Calu3 (cell line): ENCODE data around the gene AFF2. TPM values are rescaled to one million over a fixed set of nuclear protein-coding genes. Genes with fewer than 3 reads are reported as not detected.

ENCODE experiments used
- BruUV-seq: library from RNA; stranded (reverse); fragments of 400-500 nt; replicated peaks from 2 replicates; lab custom pipeline; 2021; lab: Mats Ljungman, UMichigan
- CTCF ChIA-PET: fragments of 300-600 bp; sonication (Branson Sonifier 250); formaldehyde crosslinking; loops from one replicate; lab custom pipeline; 2022; ENCODE audit warnings: antibody characterized with exemption; lab: Charles Lee
- DNase-seq: peaks from one replicate; pipeline ENCODE4 v3.0.0; 2022
- H3K27ac Mint-ChIP-seq: one replicate; pipeline ENCODE4 v1.8.0; 2022; ENCODE audit warnings: mixed read lengths; ENCODE audit not compliant: unreplicated experiment
- H3K27me3 Mint-ChIP-seq: one replicate; pipeline ENCODE4 v1.8.0; 2022; ENCODE audit warnings: mixed read lengths; ENCODE audit not compliant: unreplicated experiment
- H3K36me3 Mint-ChIP-seq: one replicate; pipeline ENCODE4 v1.8.0; 2022; ENCODE audit warnings: mild to moderate bottlenecking, moderate library complexity, mixed read lengths; ENCODE audit not compliant: insufficient read depth, unreplicated experiment
- H3K4me1 Mint-ChIP-seq: one replicate; pipeline ENCODE4 v1.8.0; 2022; ENCODE audit warnings: mild to moderate bottlenecking, low read depth, mixed read lengths; ENCODE audit not compliant: unreplicated experiment
- H3K4me3 Mint-ChIP-seq: one replicate; pipeline ENCODE4 v1.8.0; 2022; ENCODE audit warnings: mild to moderate bottlenecking, low read depth, moderate library complexity, mixed read lengths; ENCODE audit not compliant: unreplicated experiment
- H3K9me3 Mint-ChIP-seq: one replicate; pipeline ENCODE4 v1.8.0; 2022; ENCODE audit warnings: low read depth, mixed read lengths; ENCODE audit not compliant: unreplicated experiment
- intact Hi-C: fragments of 100-400 bp; cut with micrococcal nuclease; formaldehyde crosslinking; loops from one replicate; pipeline ENCODE4 v1.10.0; 2022; ENCODE audit not compliant: unreplicated experiment
- total RNA-seq: library from RNA; stranded (reverse); gene quantifications from 2 replicates; pipeline ENCODE4 v1.2.3, GENCODE V29; 2022
- TF ChIP-seq, protein P1 (sequence below): fragments of 200-600 bp; IDR thresholded peaks from one replicate; pipeline ENCODE4 v1.8.0; 2022; ENCODE audit warnings: antibody characterized with exemption; ENCODE audit not compliant: unreplicated experiment

The AFF2 gene
- total RNA-seq, 1 experiment from 2014 or later, result 0.17 TPM

DNA sequence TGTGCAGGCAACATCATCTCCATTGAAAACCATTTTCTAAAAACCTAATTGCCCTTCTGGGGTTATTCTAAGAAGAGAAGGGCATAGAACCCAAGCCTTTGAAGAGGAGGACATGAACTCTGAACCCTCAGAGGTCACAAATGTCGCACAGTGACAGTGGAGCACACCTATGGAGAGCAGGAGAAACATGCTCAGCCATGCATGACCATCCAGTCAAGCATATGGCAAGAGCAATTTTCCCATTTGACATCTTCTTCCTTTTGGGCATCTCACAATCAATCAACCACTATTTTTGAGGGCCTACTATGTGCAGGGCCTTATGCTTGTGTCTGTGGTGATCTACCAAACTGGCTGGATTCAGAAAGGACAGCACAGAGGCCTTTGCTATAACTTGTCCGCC lies 30.1 kb upstream of the AFF2 start:
- H3K4me1 Mint-ChIP-seq, result peaks cover 9% of the 10 kb centered on the region

DNA sequence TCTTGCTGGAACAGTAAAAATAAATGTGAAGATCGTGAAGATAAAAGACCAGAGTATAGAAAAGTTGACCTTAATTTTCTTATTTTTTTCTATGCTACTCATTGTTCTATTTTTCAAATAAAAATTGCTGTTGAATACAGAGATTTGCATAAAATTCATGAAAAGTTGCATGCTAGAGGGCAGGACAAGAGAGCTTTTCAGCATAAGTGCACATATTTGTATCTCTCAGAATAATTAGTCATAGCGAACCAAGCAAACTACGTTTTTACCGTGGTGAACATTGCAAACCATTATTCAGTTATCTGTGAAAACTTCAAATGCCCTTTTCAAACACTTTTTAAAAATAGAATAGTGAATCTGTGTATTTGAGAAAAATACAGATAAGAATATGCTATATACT lies 26.4 kb upstream of the AFF2 start:
- Mint-ChIP-seq H3K9me3 (no peaks in the 10 kb centered on the region), H3K27ac (no peak overlapping the region), H3K27me3 (no peaks in the 10 kb centered on the region), H3K4me3 (no peak overlapping the region), H3K36me3 (no peaks in the 10 kb centered on the region), H3K4me1 (no peaks in the 10 kb centered on the region)
- intact Hi-C loops, result no loop called here
- no TSS peak for BruUV-seq
- DNase-seq, result no peak
- CTCF ChIA-PET, result no interaction called here
- TF ChIP-seq, protein P1, sequence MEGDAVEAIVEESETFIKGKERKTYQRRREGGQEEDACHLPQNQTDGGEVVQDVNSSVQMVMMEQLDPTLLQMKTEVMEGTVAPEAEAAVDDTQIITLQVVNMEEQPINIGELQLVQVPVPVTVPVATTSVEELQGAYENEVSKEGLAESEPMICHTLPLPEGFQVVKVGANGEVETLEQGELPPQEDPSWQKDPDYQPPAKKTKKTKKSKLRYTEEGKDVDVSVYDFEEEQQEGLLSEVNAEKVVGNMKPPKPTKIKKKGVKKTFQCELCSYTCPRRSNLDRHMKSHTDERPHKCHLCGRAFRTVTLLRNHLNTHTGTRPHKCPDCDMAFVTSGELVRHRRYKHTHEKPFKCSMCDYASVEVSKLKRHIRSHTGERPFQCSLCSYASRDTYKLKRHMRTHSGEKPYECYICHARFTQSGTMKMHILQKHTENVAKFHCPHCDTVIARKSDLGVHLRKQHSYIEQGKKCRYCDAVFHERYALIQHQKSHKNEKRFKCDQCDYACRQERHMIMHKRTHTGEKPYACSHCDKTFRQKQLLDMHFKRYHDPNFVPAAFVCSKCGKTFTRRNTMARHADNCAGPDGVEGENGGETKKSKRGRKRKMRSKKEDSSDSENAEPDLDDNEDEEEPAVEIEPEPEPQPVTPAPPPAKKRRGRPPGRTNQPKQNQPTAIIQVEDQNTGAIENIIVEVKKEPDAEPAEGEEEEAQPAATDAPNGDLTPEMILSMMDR, result no peak

More for the DNA sequence above, 30.1 kb upstream of the AFF2 start:
- TF ChIP-seq, protein P1, result no peak
- Mint-ChIP-seq H3K27ac (no peak overlapping the region), H3K27me3 (no peaks in the 10 kb centered on the region), H3K9me3 (peaks cover 2% of the 10 kb centered on the region), H3K36me3 (no peaks in the 10 kb centered on the region), H3K4me3 (no peak overlapping the region)
- CTCF ChIA-PET, result no interaction called here
- DNase-seq, result no peak
- BruUV-seq, result no TSS peak
- intact Hi-C loops, result no loop called here

DNA sequence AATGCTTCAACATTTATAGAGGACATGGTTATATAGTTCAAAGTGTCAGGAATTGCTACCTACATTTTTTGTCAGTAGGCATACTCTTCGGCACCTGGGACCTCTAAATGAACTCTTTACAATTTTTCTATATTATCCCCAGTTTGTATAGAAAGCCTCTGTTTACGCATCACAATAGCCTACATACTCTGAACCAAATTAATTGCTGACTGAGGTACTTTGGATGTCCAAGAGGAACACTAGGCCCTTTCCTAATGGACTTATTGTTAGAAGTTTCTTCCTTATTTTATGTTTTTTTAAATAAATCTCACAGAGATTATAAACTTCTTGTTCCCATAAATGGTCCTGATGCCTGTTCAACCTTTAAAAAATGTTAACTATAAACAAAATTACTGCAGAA lies 8.4 kb upstream of the AFF2 start:
- no peaks in the 10 kb centered on the region for H3K4me1 Mint-ChIP-seq
- no peak for DNase-seq
- TF ChIP-seq, protein P1, result no peak

DNA sequence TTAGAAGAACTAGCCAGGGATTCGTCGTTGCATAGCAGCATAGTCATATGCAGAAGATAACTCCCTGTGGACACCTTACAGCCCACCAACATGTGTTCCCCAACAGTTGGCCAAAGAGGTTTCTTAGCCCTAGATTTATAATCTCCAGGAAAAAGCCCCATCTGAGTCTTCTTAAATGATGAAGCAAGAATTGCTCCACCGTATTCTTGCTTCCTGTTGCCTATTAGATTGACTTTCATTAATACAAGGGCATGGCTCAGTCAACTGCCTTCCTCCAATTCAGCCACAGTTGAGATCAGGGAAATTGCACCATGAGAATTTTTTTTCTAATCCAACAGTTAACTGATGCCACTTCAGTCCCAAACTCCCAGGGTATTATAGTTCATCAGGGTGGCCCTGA lies 5.2 kb upstream of the AFF2 start:
- intact Hi-C loops, result no loop called here
- H3K4me3 Mint-ChIP-seq, result no peak overlapping the region
- H3K9me3 Mint-ChIP-seq, result no peaks in the 10 kb centered on the region
- no peak overlapping the region for H3K27ac Mint-ChIP-seq
- no TSS peak for BruUV-seq
- CTCF ChIA-PET, result no interaction called here
- H3K36me3 Mint-ChIP-seq, result no peaks in the 10 kb centered on the region
- peaks cover 31% of the 10 kb centered on the region for H3K27me3 Mint-ChIP-seq
- DNase-seq, result no peak
- TF ChIP-seq, protein P1, result no peak
- no peaks in the 10 kb centered on the region for H3K4me1 Mint-ChIP-seq

More for the DNA sequence above, 8.4 kb upstream of the AFF2 start:
- intact Hi-C loops, result no loop called here
- CTCF ChIA-PET, result no interaction called here
- Mint-ChIP-seq H3K27ac (no peak overlapping the region), H3K9me3 (peaks cover 2% of the 10 kb centered on the region), H3K4me3 (no peak overlapping the region), H3K27me3 (peaks cover 3% of the 10 kb centered on the region), H3K36me3 (no peaks in the 10 kb centered on the region)
- no TSS peak for BruUV-seq
